Aorta (tissue), 5 donors: ENCODE measurements around the gene THBS1. TPM values are rescaled to one million over a fixed set of nuclear protein-coding genes. Genes with fewer than 3 reads are reported as not detected.
A peak's percentile ranks its signal among the peaks of the same experiment; 100 is the strongest.

Experiments
- ATAC-seq: fragments of 200-7000 bp; cut with Tn5 transposase; one replicate; pipeline ENCODE4 v1.9.1; 2022; ENCODE audit warnings: moderate library complexity; ENCODE audit not compliant: low FRiP score
- DNase-seq, 2 donors: peaks; one replicate each; pipeline ENCODE4 v3.0.0-alpha.2; 2020
- H3K27ac ChIP-seq, 2 donors: one replicate each; pipeline ENCODE4 v1.5.1; 2013; ENCODE audit warnings: low read length in 2 of 2, mild to moderate bottlenecking in 2 of 2, moderate library complexity in 2 of 2, control low read depth in 1 of 2, inconsistent platforms in 1 of 2, low read depth in 1 of 2
- H3K27me3 ChIP-seq, 2 donors: one replicate each; pipeline ENCODE4 v1.6.1; 2013; ENCODE audit warnings: control low read depth in 1 of 2, low read length in 1 of 2, mild to moderate bottlenecking in 1 of 2, moderate library complexity in 1 of 2; ENCODE audit not compliant: insufficient read depth in 2 of 2, control insufficient read depth in 1 of 2
- H3K36me3 ChIP-seq, 2 donors: one replicate each; pipeline ENCODE4 v1.6.1; 2013; ENCODE audit warnings: control low read depth in 1 of 2, low read length in 1 of 2, mild to moderate bottlenecking in 1 of 2; ENCODE audit not compliant: insufficient read depth in 2 of 2, control insufficient read depth in 1 of 2
- H3K4me1 ChIP-seq, 2 donors: one replicate each; pipeline ENCODE4 v1.6.1; 2013; ENCODE audit warnings: low read length in 2 of 2, control low read depth in 1 of 2, mild to moderate bottlenecking in 1 of 2, moderate library complexity in 1 of 2; ENCODE audit not compliant: insufficient read depth in 2 of 2, control insufficient read depth in 1 of 2
- H3K4me3 ChIP-seq, 2 donors: one replicate each; pipeline ENCODE4 v1.5.1; 2013; ENCODE audit warnings: low read length in 2 of 2, control low read depth in 1 of 2, mild to moderate bottlenecking in 1 of 2
- H3K9me3 ChIP-seq: one replicate; pipeline ENCODE4 v1.6.1; 2013; ENCODE audit warnings: mild to moderate bottlenecking, low read length; ENCODE audit not compliant: control insufficient read depth
- WGBS, 2 donors: extraction: QIAGEN DNeasy Blood & Tissue Kit; methylation state at CpG; one replicate each; pipeline ENCODE4 v1.1.7; 2013; 5-methylcytosine and 5-hydroxymethylcytosine counted together
- intact Hi-C, 2 donors: fragments of 100-400 bp; cut with DNase I; formaldehyde crosslinking; loops; one replicate each; pipeline versions ENCODE4 v1.14.2 to v1.15.0; 2022
- polyA plus RNA-seq, 2 donors: library from polyadenylated mRNA; stranded (reverse); fragments of 200-250 nt; gene quantifications; one replicate each; pipeline ENCODE4 v1.2.3, GENCODE V29; 2013
- total RNA-seq, 2 donors: library from RNA; stranded (reverse); fragmentation: NEBNext Ultra II Directional; extraction: Animal tissue kit (Norgen Biotek cat#: 25700); gene quantifications; one replicate each; pipeline ENCODE4 v1.2.1, GENCODE V29; 2021
- donor health status: healthy with polysubstance abuse.
- donor health status: Bipolar disorder and iron deficiency.
- donor health status: DM: no; HTN: no; CAD: no.
- donor health status: DM: no; HTN: no; CAD: no.
- donor health status: DM: yes; HTN: yes; CAD: no.

Gene THBS1
- total and polyA plus RNA-seq, 4 donors: 9.8 to 1,398 (median 147) TPM

DNA sequence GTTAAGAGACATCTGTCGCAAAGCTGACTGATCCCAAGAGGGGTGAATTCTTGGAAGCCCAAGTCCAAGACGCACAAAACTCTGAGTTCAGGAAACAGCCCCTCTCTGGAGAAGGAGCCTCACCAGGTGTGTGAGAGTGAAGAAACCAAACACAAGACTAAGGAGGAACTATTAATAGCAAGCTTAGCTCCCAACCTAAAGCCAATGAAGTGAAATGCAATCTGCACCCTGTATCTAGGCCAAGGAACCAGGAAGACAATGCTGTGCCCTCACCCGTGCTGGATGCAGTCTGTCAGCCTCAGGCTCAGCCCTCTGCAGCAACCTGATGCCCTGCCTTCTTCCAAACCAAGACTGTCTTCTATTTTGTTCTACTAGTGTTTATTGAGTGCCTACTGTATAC lies 22.5 kb upstream of the THBS1 start:
- no peak overlapping the region for H3K27ac ChIP-seq
- no peak overlapping the region for H3K4me3 ChIP-seq
- no peaks in the 10 kb centered on the region for H3K9me3 ChIP-seq
- H3K27me3 ChIP-seq: no peaks in the 10 kb centered on the region
- intact Hi-C loops: no loop called here
- DNase-seq (no peak), ATAC-seq (no peak)
- no peaks in the 10 kb centered on the region for H3K36me3 ChIP-seq
- WGBS, 2 donors: 80 to 81% methylated on average over 3 of the region's 3 CpGs
- no peaks in the 10 kb centered on the region for H3K4me1 ChIP-seq

DNA sequence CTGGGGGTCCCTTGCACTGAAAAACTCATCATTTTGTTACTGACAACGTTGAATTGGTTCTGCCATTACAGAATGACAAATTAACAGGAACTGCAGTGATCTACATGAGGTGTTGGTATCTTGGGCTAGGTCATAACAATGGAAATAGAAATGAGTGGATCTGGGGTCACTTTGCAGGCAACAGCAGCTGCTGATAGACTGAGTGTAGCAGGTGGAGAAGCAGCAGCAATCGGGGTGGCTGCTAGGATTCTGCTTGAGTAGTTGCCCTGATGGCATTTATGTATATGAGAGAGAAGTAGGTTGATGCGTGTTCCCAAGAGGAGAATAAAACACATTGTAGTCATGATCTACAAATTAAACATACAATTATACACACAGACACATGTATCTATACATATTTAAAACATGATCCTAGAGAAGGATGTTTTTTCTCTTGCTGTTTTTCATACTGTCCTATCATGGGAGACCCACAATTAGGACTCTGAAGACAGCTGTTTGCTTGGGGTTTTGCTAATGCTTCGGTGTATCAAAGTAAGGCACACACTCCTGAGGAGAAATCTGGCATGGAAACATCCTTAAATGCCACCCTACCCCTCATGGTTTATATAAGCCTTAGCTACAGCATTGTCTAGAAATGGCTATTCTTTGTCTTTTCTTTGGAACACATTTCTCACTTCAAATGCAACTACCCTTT lies 15.8 kb upstream of the THBS1 start:
- Histone ChIP-seq H3K27me3 (no peaks in the 10 kb centered on the region), H3K4me3 (no peak overlapping the region), H3K27ac (no peak overlapping the region), H3K4me1 (no peaks in the 10 kb centered on the region), H3K36me3 (no peaks in the 10 kb centered on the region), H3K9me3 (no peaks in the 10 kb centered on the region)
- intact Hi-C loops: loop anchor here in 1 of 2 donors (10.0 kb wide), 1 partner anchor 290 kb away; no protein-coding TSS in a partner anchor
- 90 to 92% methylated on average over 4 of the region's 4 CpGs for WGBS, 2 donors
- DNase-seq (no peak), ATAC-seq (no peak)

DNA sequence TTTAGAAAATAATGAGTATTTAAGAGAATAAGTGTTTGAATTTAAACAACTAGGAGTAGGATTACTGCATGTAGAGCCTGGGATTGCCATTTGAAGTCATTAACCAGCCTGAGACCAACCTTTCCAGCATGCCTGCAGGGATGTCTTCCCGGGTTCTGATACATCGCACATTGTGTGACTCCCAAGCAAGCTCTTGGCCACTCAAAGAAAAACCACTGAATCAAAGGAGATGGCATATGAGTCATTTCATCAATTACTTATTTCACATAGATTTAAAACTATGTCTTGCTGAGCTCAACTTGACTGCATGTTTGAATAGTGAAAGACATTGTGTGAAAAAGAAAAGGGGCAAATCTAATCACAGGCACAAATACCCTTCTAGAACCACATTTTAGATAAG lies 15.0 kb upstream of the THBS1 start:
- intact Hi-C loops: loop anchor here in 1 of 2 donors (10.0 kb wide), 1 partner anchor 291 kb away; no protein-coding TSS in a partner anchor
- WGBS, 2 donors: 96 to 98% methylated on average over 2 of the region's 2 CpGs
- Histone ChIP-seq H3K4me1 (no peaks in the 10 kb centered on the region), H3K36me3 (no peaks in the 10 kb centered on the region), H3K4me3 (no peak overlapping the region), H3K27me3 (no peaks in the 10 kb centered on the region), H3K27ac (no peak overlapping the region), H3K9me3 (no peaks in the 10 kb centered on the region)
- DNase-seq (no peak), ATAC-seq (no peak)

DNA sequence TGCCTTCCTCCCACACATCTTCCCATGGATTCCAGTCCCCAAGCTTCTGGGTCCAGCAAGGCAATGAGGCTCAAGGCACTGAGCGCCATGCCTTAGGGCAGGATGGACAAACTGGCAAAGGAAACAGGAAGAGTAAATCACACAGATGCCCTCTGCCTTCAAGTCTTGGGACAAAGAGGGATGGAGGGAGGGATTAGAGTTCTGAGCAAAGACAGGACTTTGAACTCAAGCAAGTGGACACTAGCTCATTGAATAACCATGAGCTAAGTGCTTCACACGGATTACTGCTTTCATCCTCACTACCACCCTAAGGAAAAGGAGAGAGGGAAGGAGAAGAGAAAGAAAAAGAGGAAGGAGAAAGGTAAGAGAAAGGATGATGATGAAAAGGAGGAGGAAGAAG lies 7.6 kb upstream of the THBS1 start:
- no peaks in the 10 kb centered on the region for H3K36me3 ChIP-seq
- no peak overlapping the region for H3K4me3 ChIP-seq
- H3K4me1 ChIP-seq: no peaks in the 10 kb centered on the region
- no peaks in the 10 kb centered on the region for H3K9me3 ChIP-seq
- H3K27ac ChIP-seq: no peak overlapping the region
- peaks cover 0 to 2% of the 10 kb centered on the region in 2 donors for H3K27me3 ChIP-seq
- DNase-seq: no peak
- intact Hi-C loops: no loop called here
- no peak for ATAC-seq
- 76 to 84% methylated on average over 2 of the region's 2 CpGs for WGBS, 2 donors

DNA sequence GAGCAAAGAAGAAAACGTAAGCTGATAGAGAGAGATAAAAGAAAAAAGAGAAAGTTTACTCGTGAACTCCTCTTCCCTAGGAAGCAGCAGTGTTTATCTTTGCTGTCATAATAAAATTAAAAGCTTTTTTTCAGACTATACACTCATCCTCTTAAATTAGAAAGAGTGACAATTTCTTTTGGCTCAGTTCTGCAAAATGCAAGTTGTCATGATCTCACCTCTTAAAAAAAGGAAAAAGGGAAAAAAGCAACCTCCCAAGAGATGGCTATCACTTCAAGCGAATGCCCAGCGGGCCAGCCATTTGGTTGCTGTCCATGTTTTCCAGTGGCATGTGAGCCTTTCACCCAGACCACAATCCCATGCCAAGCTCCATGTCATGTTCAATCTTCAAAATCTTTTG lies 7.0 kb upstream of the THBS1 start:
- peaks cover 0 to 2% of the 10 kb centered on the region in 2 donors for H3K27me3 ChIP-seq
- intact Hi-C loops: no loop called here
- no peak overlapping the region for H3K4me3 ChIP-seq
- H3K27ac ChIP-seq: no peak overlapping the region
- 17 to 26% methylated on average over 4 of the region's 4 CpGs for WGBS, 2 donors
- peak in 1 of 2 donors; percentile 76 for DNase-seq
- H3K4me1 ChIP-seq: no peaks in the 10 kb centered on the region
- H3K9me3 ChIP-seq: no peaks in the 10 kb centered on the region
- ATAC-seq: no peak
- no peaks in the 10 kb centered on the region for H3K36me3 ChIP-seq

DNA sequence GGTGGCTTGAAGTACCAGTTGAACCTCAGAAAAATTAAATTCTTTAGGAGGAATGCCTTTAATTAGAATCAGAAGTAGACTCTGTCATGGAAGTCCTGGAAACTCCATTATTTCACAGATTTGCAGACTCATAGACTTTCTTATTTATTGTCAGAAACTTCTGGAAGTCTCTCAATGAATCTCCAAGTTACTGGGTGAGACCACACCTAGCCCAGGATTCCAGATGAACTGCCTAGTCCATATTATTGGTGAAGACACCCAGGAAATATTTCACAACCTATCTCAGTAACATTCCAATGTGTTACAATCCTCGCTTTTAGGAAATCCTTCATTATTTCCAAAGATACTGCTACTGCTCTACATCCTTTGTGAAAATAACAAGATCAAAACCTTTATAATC lies 6.5 kb upstream of the THBS1 start:
- ATAC-seq (no peak), DNase-seq (no peak)
- no peak overlapping the region for H3K4me3 ChIP-seq
- 96% methylated on average over 1 of the region's 1 CpG for WGBS, 2 donors
- peaks cover 0 to 2% of the 10 kb centered on the region in 2 donors for H3K27me3 ChIP-seq
- H3K36me3 ChIP-seq: no peaks in the 10 kb centered on the region
- H3K4me1 ChIP-seq: no peaks in the 10 kb centered on the region
- no peaks in the 10 kb centered on the region for H3K9me3 ChIP-seq
- no peak overlapping the region for H3K27ac ChIP-seq
- intact Hi-C loops: no loop called here

DNA sequence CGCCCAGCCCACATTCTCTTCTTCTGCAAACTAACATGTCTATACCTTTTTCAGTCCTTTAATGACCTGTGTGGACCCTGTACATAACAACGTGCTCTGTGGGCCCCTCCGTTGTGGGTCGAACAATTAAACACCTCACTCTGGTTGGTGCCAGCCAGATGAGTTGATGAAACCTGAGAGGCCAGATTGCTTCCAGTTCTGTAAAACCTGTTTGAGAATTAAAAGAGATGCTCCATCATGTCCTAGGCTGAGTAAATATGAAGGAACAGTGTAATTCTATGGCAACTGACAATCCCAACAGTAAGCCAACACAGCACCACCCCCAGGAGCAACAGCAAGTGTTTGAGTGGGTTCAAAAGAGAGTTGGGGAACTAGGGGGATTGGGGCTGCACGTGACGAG lies 5.7 kb upstream of the THBS1 start:
- Histone ChIP-seq H3K36me3 (no peaks in the 10 kb centered on the region), H3K4me1 (no peaks in the 10 kb centered on the region), H3K9me3 (no peaks in the 10 kb centered on the region), H3K27me3 (peaks cover 0 to 2% of the 10 kb centered on the region in 2 donors), H3K4me3 (no peak overlapping the region), H3K27ac (no peak overlapping the region)
- WGBS, 2 donors: 95 to 96% methylated on average over 6 of the region's 6 CpGs
- intact Hi-C loops: loop anchor here in 1 of 2 donors (5.0 kb wide), 1 partner anchor 78 kb away; no protein-coding TSS in a partner anchor
- DNase-seq (no peak), ATAC-seq (no peak)

DNA sequence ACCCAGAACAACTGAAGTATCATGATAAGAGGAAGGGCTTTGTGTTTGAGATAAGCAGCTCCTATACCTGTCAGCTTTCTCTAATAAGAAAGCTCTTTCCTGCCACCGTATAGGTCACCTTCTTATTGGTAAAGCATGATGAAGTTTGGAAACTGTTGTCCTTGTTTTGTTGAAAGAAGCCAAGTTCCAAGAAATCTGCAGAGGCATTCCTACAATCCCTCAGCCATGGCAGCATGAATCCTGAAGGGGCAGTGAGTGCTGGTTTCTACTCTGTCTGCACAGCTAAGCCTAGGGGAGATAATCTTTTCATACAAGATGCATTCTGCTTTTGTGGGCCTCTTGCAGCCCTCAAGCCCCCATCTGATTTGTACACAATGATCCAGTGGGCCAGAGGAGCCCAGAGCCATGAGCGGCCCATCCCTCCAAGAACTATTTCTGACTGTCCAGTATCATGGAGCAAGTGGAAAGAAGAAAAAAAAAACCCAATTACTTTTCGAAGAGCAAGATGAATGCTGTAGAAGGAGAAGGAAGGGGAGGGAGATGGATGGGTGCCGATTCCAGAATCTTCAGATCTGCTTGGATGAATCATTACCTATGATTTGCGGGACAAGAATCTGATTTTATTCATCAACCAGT lies 1.9 kb upstream of the THBS1 start:
- WGBS, 2 donors: 68 to 71% methylated on average over 5 of the region's 5 CpGs
- Histone ChIP-seq H3K9me3 (no peaks in the 10 kb centered on the region), H3K4me1 (no peaks in the 10 kb centered on the region), H3K27ac (no peak overlapping the region), H3K36me3 (no peaks in the 10 kb centered on the region), H3K27me3 (no peaks in the 10 kb centered on the region), H3K4me3 (no peak overlapping the region)
- intact Hi-C loops: loop anchor here in 1 of 2 donors (5.0 kb wide), 1 partner anchor 82 kb away; no protein-coding TSS in a partner anchor
- ATAC-seq (no peak), DNase-seq (no peak)
